GM18517 (cell line): Measurements from ENCODE around the gene CCDC92.

Experiments
- ATAC-seq: cut with Tn5 transposase; IDR thresholded peaks from one replicate; pipeline ENCODE4 v1.9.1; 2021; ENCODE audit warnings: mild to moderate bottlenecking, moderate library complexity; ENCODE audit not compliant: unreplicated experiment

CCDC92 gene

GRCh38 chr12:123976227-123976826 lies 3.7 kb upstream of the CCDC92 start:
- ATAC-seq: no peak

- ATAC-seq: peak; percentile 19
Observed at GRCh38 chr12:123973552-123974341, 1.1 kb upstream of the CCDC92 start.

GRCh38 chr12:123971770-123972456 lies 718 bp downstream of the CCDC92 start:
- ATAC-seq: peak; percentile 5

GRCh38 chr12:123971449-123971769 lies 1.2 kb downstream of the CCDC92 start:
- ATAC-seq: no peak

- no peak for ATAC-seq
Observed at GRCh38 chr12:123967121-123967586, 5.5 kb downstream of the CCDC92 start.

- ATAC-seq: no peak
Observed at GRCh38 chr12:123966596-123966995, 6.0 kb downstream of the CCDC92 start.

GRCh38 chr12:123965382-123965781 lies 7.2 kb downstream of the CCDC92 start:
- ATAC-seq: no peak

GRCh38 chr12:123963821-123964220 lies 8.8 kb downstream of the CCDC92 start:
- ATAC-seq: no peak

- ATAC-seq: no peak
Observed at GRCh38 chr12:123962513-123962912, 10.1 kb downstream of the CCDC92 start.

- no peak for ATAC-seq
Observed at GRCh38 chr12:123961585-123962345, 10.9 kb downstream of the CCDC92 start.

GRCh38 chr12:123960856-123961255 lies 11.8 kb downstream of the CCDC92 start:
- no peak for ATAC-seq

GRCh38 chr12:123960029-123960735 lies 12.4 kb downstream of the CCDC92 start:
- ATAC-seq: no peak

GRCh38 chr12:123958876-123959275 lies 13.8 kb downstream of the CCDC92 start:
- ATAC-seq: no peak

GRCh38 chr12:123958462-123958861 lies 14.2 kb downstream of the CCDC92 start:
- ATAC-seq: no peak

GRCh38 chr12:123957196-123957595 lies 15.4 kb downstream of the CCDC92 start:
- no peak for ATAC-seq

GRCh38 chr12:123956249-123956648 lies 16.4 kb downstream of the CCDC92 start:
- no peak for ATAC-seq

GRCh38 chr12:123954647-123955350 lies 17.8 kb downstream of the CCDC92 start:
- no peak for ATAC-seq

GRCh38 chr12:123952037-123952436 lies 20.6 kb downstream of the CCDC92 start:
- ATAC-seq: no peak

GRCh38 chr12:123951467-123951866 lies 21.2 kb downstream of the CCDC92 start:
- ATAC-seq: no peak
